Heart left ventricle (tissue), 13 donors: ENCODE measurements around the gene WWOX.

Source experiments
- POLR2A ChIP-seq, 2 donors: fragments of 450-650 bp; IDR thresholded peaks; one replicate each; pipeline ENCODE4 v1.6.1; 2017; ENCODE audit warnings: antibody characterized with exemption in 2 of 2, mild to moderate bottlenecking in 2 of 2, moderate library complexity in 2 of 2
- TF ChIP-seq, protein P1 (sequence below), 12 donors: fragments of 200-600 bp; sonication (generic) in 4 of 12; IDR thresholded peaks; one replicate each; pipeline versions ENCODE4 v1.5.0 to v1.8.0; 2018 to 2022; ENCODE audit warnings: antibody characterized with exemption in 12 of 12, mild to moderate bottlenecking in 5 of 12
- donor health status: ischemic (EF 13 %, LVEDD 7.1; RV severe dilation, severe dysfunction).
- donor health status: DM: no; HTN: yes; CAD: no.
- donor health status: DM: no; HTN: no; CAD: no.
- donor health status: ischemic (EF 25% LVEDD 6.9; RV normal size, moderate dysfunction).
- donor health status: ischemic (EF 25% LVEDD 5.7; RV mildly dilated, moderate dysfunction).
- donor health status: ischemic (EF 35%, LVEDD 5.7; RV mildly dilated, moderate dysfunction).
- donor health status: nonischemic (EF 11% LVEDD 7.7; RV severe dilation, severe dysfunction).
- donor health status: DM: yes; HTN: yes; CAD: no.
- donor health status: PGD.
- donor health status: ischemic (EF 29% LVEDD 5.4; RV normal size, mild dysfunction).
- donor health status: nonischemic (EF 23%, LVEDD 6.1; RV moderate dilation, normal function).

DNA sequence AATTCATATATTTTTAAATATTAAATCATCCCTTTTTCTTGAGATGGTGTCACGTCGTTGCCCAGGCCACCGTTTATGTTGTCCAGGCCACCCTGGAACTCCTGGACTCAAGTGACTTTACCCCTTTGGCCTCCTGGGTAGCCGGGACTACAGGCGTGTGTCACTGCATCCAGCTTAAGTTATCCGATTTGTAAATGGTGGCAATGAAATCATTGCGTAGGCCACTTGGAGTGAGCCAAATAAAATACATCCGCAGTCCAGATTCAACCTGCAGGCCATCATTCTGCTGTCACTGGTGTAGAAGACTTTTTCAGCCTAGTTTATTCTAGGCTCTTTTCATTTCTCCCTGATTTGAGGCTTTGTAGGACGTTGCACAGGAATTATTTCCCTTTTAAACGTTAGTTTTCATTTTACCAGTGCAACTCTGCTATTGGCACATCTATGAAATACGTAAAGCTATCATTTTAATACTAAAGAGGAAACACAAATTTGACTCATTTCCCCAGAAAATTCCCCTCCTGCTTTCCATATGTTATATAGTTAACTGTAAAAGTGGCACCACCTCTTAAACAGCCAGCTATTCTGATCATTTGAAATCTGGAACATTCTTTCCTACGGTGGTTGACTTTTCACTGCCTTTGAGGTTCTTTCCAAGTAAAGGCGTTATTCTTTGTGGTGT, 1051.3 kb downstream of the WWOX start:
- TF ChIP-seq, protein P1, sequence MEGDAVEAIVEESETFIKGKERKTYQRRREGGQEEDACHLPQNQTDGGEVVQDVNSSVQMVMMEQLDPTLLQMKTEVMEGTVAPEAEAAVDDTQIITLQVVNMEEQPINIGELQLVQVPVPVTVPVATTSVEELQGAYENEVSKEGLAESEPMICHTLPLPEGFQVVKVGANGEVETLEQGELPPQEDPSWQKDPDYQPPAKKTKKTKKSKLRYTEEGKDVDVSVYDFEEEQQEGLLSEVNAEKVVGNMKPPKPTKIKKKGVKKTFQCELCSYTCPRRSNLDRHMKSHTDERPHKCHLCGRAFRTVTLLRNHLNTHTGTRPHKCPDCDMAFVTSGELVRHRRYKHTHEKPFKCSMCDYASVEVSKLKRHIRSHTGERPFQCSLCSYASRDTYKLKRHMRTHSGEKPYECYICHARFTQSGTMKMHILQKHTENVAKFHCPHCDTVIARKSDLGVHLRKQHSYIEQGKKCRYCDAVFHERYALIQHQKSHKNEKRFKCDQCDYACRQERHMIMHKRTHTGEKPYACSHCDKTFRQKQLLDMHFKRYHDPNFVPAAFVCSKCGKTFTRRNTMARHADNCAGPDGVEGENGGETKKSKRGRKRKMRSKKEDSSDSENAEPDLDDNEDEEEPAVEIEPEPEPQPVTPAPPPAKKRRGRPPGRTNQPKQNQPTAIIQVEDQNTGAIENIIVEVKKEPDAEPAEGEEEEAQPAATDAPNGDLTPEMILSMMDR (IDR thresholded peaks at IDR 0.05), result no peak
- TF ChIP-seq POLR2A (IDR thresholded peaks at IDR 0.05), result no peak
